Smooth muscle cell (in vitro differentiated cells): ENCODE measurements around the gene SPRED1. TPM values are rescaled to one million over a fixed set of nuclear protein-coding genes. Genes with fewer than 3 reads are reported as not detected.

ENCODE experiments used
- DNase-seq: peaks from one replicate; lab custom pipeline; 2025; ENCODE audit not compliant: unreplicated experiment; lab: John Stamatoyannopoulos, UW
- H2AFZ ChIP-seq: fragments of 200-600 bp; sonication (generic); 2 replicates; pipeline ENCODE4 v1.6.0; 2016; ENCODE audit warnings: antibody characterized with exemption, low read depth, mild to moderate bottlenecking
- H3F3A ChIP-seq: fragments of 200-600 bp; sonication (generic); 2 replicates; pipeline ENCODE4 v1.6.0; 2017; ENCODE audit warnings: antibody characterized with exemption, low read depth
- H3K27ac ChIP-seq: fragments of 200-600 bp; sonication (generic); 2 replicates; pipeline ENCODE4 v1.5.1; 2016; ENCODE audit warnings: low read depth, mild to moderate bottlenecking
- H3K27me3 ChIP-seq: fragments of 200-600 bp; sonication (generic); 2 replicates; pipeline ENCODE4 v1.6.1; 2016; ENCODE audit warnings: low read depth, mild to moderate bottlenecking
- H3K36me3 ChIP-seq: fragments of 200-600 bp; sonication (generic); 2 replicates; pipeline ENCODE4 v1.5.1; 2016; ENCODE audit warnings: low read depth
- H3K4me1 ChIP-seq: fragments of 200-600 bp; sonication (generic); 2 replicates; pipeline ENCODE4 v1.5.1; 2016; ENCODE audit warnings: low read depth
- H3K4me2 ChIP-seq: fragments of 200-600 bp; sonication (generic); 2 replicates; pipeline ENCODE4 v1.6.0; 2016; ENCODE audit warnings: mild to moderate bottlenecking
- H3K4me3 ChIP-seq: fragments of 200-600 bp; sonication (generic); 2 replicates; pipeline ENCODE4 v1.5.1; 2016; ENCODE audit warnings: mild to moderate bottlenecking
- H3K79me2 ChIP-seq: fragments of 200-600 bp; sonication (generic); 2 replicates; pipeline ENCODE4 v1.6.0; 2016; ENCODE audit warnings: low read depth, mild to moderate bottlenecking
- H3K9ac ChIP-seq: fragments of 200-600 bp; sonication (generic); 2 replicates; pipeline ENCODE4 v1.6.0; 2016; ENCODE audit warnings: low read depth
- H3K9me3 ChIP-seq: fragments of 200-600 bp; sonication (generic); replicated peaks from 2 replicates; pipeline ENCODE4 v1.5.1; 2016; ENCODE audit warnings: low read depth
- H4K20me1 ChIP-seq: fragments of 200-600 bp; sonication (generic); 2 replicates; pipeline ENCODE4 v1.6.0; 2016; ENCODE audit warnings: low read depth
- CTCF ChIP-seq: fragments of 200-600 bp; sonication (generic); IDR thresholded peaks from 2 replicates; pipeline ENCODE4 v1.5.1; 2017; ENCODE audit warnings: borderline replicate concordance, mild to moderate bottlenecking, antibody characterized with exemption; ENCODE audit not compliant: insufficient read depth, poor library complexity, severe bottlenecking
- WGBS: methylation state at CpG from one replicate; pipeline ENCODE4 v1.1.7; 2016; ENCODE audit warnings: low lambda C conversion rate; 5-methylcytosine and 5-hydroxymethylcytosine counted together
- polyA plus RNA-seq: library from polyadenylated mRNA; unstranded; fragments of >200 nt; fragmentation: Nextera tagmentation; extraction: Ambion mirVana; gene quantifications from 2 replicates; pipeline ENCODE4 v1.2.1, GENCODE V29; 2016
- total RNA-seq: library from RNA; depleted of rRNA; stranded (reverse); fragments of >200 nt; gene quantifications from 2 replicates; pipeline ENCODE4 v1.2.3, GENCODE V29; 2014

Gene SPRED1
- total and polyA plus RNA-seq, 2 experiments from 2014 or later = 22.2 to 53.0 TPM

- Histone ChIP-seq H3K4me1 (peaks cover 8% of the 10 kb centered on the region), H3K4me3 (no peak overlapping the region), H3K9ac (no peak overlapping the region), H3K9me3 (no peaks in the 10 kb centered on the region), H2AFZ (no peak overlapping the region), H3K27me3 (peaks cover 18% of the 10 kb centered on the region), H3K79me2 (no peaks in the 10 kb centered on the region), H3K4me2 (no peak overlapping the region), H3K36me3 (no peaks in the 10 kb centered on the region), H3F3A (peaks cover 16% of the 10 kb centered on the region), H3K27ac (no peak overlapping the region), H4K20me1 (no peaks in the 10 kb centered on the region)
- WGBS = 91% methylated on average over 3 of the region's 3 CpGs
- no peak for TF ChIP-seq CTCF
- DNase-seq = no peak
Measured at GRCh38 chr15:38212729-38213351, 39.8 kb upstream of the SPRED1 start.

GRCh38 chr15:38213356-38213755 is 39.3 kb upstream of the SPRED1 start:
- H3K27ac ChIP-seq = no peak overlapping the region
- no peaks in the 10 kb centered on the region for H3K79me2 ChIP-seq
- no peaks in the 10 kb centered on the region for H3K36me3 ChIP-seq
- peaks cover 16% of the 10 kb centered on the region for H3F3A ChIP-seq
- no peak overlapping the region for H2AFZ ChIP-seq
- H3K9ac ChIP-seq = no peak overlapping the region
- H3K4me3 ChIP-seq = no peak overlapping the region
- H3K9me3 ChIP-seq = no peaks in the 10 kb centered on the region
- no peak overlapping the region for H3K4me2 ChIP-seq
- peaks cover 10% of the 10 kb centered on the region for H3K4me1 ChIP-seq
- WGBS = 98% methylated on average over 2 of the region's 2 CpGs
- H3K27me3 ChIP-seq = peaks cover 15% of the 10 kb centered on the region
- DNase-seq = no peak
- no peak for TF ChIP-seq CTCF
- no peaks in the 10 kb centered on the region for H4K20me1 ChIP-seq

DNA sequence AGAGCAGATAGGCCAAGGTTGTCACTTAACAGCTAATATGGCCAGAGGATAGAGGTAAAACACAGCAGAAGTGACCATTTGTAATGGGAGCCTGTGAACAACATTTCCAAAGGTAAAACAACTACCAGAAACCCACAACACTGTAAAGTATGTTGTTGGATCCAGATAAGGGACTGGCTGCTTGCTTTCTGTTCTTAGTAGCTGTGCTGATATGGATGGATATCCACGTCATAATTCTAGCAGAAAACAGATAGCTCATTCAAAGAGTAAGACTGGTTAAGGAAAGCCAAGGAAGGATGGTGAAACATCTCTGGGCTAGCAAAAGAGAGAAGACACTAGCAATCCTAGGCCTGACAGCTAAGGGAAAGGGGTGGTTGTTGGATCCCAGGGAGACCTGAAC is 36.9 kb upstream of the SPRED1 start:
- Histone ChIP-seq H3K9me3 (no peaks in the 10 kb centered on the region), H2AFZ (no peak overlapping the region), H4K20me1 (no peaks in the 10 kb centered on the region), H3K27me3 (no peaks in the 10 kb centered on the region), H3K9ac (no peak overlapping the region), H3K79me2 (no peaks in the 10 kb centered on the region), H3K4me1 (peaks cover 10% of the 10 kb centered on the region), H3K36me3 (no peaks in the 10 kb centered on the region), H3F3A (peaks cover 16% of the 10 kb centered on the region), H3K27ac (no peak overlapping the region), H3K4me2 (no peak overlapping the region), H3K4me3 (no peak overlapping the region)
- WGBS = 41% methylated on average over 1 of the region's 1 CpG
- no peak for DNase-seq
- no peak for TF ChIP-seq CTCF

GRCh38 chr15:38216763-38217162 is 35.9 kb upstream of the SPRED1 start:
- no peak overlapping the region for H3K27ac ChIP-seq
- no peak for DNase-seq
- H3K36me3 ChIP-seq = no peaks in the 10 kb centered on the region
- no peaks in the 10 kb centered on the region for H3K79me2 ChIP-seq
- H3K9me3 ChIP-seq = no peaks in the 10 kb centered on the region
- peaks cover 10% of the 10 kb centered on the region for H3K4me1 ChIP-seq
- H3F3A ChIP-seq = peaks cover 16% of the 10 kb centered on the region
- peak overlapping the region; percentile 49 for H3K4me2 ChIP-seq
- 73% methylated on average over 4 of the region's 4 CpGs for WGBS
- TF ChIP-seq CTCF = no peak
- no peaks in the 10 kb centered on the region for H4K20me1 ChIP-seq
- H3K9ac ChIP-seq = no peak overlapping the region
- H3K27me3 ChIP-seq = no peaks in the 10 kb centered on the region
- H2AFZ ChIP-seq = no peak overlapping the region
- H3K4me3 ChIP-seq = no peak overlapping the region
